Measurements from ENCODE around the gene CETN1.

DNA sequence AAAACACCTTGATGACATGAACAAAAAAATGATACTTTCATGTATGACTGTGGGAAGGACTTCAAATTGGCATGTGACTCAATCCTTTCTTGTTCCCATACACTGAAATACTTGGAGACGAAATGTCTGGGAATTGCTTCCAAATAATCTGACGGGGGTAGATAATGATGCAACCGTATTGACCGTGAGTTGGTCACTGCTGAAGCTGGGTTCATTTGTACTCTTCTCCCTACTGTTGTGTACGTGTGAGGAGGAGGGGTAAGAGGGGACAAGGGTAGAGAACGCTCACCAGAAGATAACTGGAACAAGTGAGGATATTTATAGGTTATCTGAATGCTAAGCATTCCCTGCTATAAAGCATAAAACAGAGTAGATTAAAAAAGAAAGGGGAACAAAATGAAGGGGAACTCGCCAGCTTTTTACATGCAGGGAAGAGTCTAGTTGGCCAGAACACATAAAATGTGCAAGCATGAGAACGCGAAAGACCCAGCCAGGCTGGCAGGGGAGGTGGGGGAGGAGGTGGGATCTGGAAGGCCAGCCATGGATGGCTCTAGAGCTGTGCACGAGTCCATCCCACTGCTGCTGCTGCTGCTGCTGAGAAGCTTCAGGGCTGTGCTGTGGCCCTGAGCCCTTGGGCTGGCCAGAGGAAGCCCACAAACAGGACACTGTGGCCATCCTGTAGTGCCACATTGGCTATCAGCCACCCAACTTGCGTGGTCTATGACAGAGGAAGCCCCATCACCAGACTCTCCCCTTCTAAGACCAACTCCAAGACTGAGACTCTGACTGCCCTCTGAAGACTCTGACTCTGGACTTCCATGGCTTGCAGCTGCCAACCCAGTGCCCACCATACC is 15.2 kb upstream of the CETN1 start:
- TF ChIP-seq, protein P1, sequence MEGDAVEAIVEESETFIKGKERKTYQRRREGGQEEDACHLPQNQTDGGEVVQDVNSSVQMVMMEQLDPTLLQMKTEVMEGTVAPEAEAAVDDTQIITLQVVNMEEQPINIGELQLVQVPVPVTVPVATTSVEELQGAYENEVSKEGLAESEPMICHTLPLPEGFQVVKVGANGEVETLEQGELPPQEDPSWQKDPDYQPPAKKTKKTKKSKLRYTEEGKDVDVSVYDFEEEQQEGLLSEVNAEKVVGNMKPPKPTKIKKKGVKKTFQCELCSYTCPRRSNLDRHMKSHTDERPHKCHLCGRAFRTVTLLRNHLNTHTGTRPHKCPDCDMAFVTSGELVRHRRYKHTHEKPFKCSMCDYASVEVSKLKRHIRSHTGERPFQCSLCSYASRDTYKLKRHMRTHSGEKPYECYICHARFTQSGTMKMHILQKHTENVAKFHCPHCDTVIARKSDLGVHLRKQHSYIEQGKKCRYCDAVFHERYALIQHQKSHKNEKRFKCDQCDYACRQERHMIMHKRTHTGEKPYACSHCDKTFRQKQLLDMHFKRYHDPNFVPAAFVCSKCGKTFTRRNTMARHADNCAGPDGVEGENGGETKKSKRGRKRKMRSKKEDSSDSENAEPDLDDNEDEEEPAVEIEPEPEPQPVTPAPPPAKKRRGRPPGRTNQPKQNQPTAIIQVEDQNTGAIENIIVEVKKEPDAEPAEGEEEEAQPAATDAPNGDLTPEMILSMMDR (IDR thresholded peaks at IDR 0.05): no peak
- no peak for TF ChIP-seq EZH2 (IDR thresholded peaks at IDR 0.05; ENCODE audit: borderline replicate concordance, insufficient read depth, low read depth, low read length, poor library complexity, severe bottlenecking)
